NCI-H2171 treated with DMSO at 0.1 percent for 48 hours (cell line): ENCODE data around the gene PFDN2.
"Not testable (repeated sequence)": the region's sequence is repeated elsewhere in the genome, so short reads cannot be mapped to it uniquely, and the experiment has no call there.

Experiments used
- DNase-seq: peaks from one replicate; lab custom pipeline; 2025; lab: John Stamatoyannopoulos, UW

Gene PFDN2

GRCh38 chr1:161138431-161138830, 20.6 kb upstream of the PFDN2 start:
- DNase-seq = no peak

GRCh38 chr1:161137881-161138280, 20.0 kb upstream of the PFDN2 start:
- no peak for DNase-seq

GRCh38 chr1:161133220-161133740, 15.4 kb upstream of the PFDN2 start:
- DNase-seq = no peak

- DNase-seq = peak; percentile 98
Measured at GRCh38 chr1:161132410-161133219, 14.8 kb upstream of the PFDN2 start, which contains the start of gene DEDD. Gene DEDD, minus strand, starts transcription at chr1:161132667. Its CDS starts 8,205 bp downstream, at chr1:161124462.

GRCh38 chr1:161131523-161132409, 13.9 kb upstream of the PFDN2 start:
- no peak for DNase-seq

- DNase-seq = no peak
Measured at GRCh38 chr1:161130266-161130665, 12.4 kb upstream of the PFDN2 start.

GRCh38 chr1:161128591-161129420, 11.0 kb upstream of the PFDN2 start:
- no peak for DNase-seq

GRCh38 chr1:161127649-161128048, 9.8 kb upstream of the PFDN2 start:
- DNase-seq = no peak

GRCh38 chr1:161122967-161123366, 5.1 kb upstream of the PFDN2 start:
- no peak for DNase-seq

GRCh38 chr1:161121834-161122233, 4.0 kb upstream of the PFDN2 start:
- no peak for DNase-seq

- no peak for DNase-seq
Measured at GRCh38 chr1:161121042-161121650, 3.3 kb upstream of the PFDN2 start.

- no peak for DNase-seq
Measured at GRCh38 chr1:161119092-161119903, 1.5 kb upstream of the PFDN2 start.

- DNase-seq = not testable (repeated sequence)
Measured at GRCh38 chr1:161115961-161116360, 1.9 kb downstream of the PFDN2 start.

GRCh38 chr1:161115132-161115711, 2.6 kb downstream of the PFDN2 start:
- no peak for DNase-seq

- DNase-seq = no peak
Measured at GRCh38 chr1:161114556-161114955, 3.3 kb downstream of the PFDN2 start.

GRCh38 chr1:161113915-161114314, 3.9 kb downstream of the PFDN2 start:
- DNase-seq = no peak

- DNase-seq = no peak
Measured at GRCh38 chr1:161111527-161111926, 6.3 kb downstream of the PFDN2 start.

- DNase-seq = no peak
Measured at GRCh38 chr1:161111117-161111516, 6.7 kb downstream of the PFDN2 start.

- DNase-seq = no peak
Measured at GRCh38 chr1:161106431-161106830, 11.4 kb downstream of the PFDN2 start.

GRCh38 chr1:161100556-161100955, 17.3 kb downstream of the PFDN2 start:
- DNase-seq = no peak
